ENCODE data around the gene UTP14A.
A peak's percentile ranks its signal among the peaks of the same experiment; 100 is the strongest.
"Not testable (repeated sequence)": the region's sequence is repeated elsewhere in the genome, so short reads cannot be mapped to it uniquely, and the experiment has no call there.

UTP14A gene

GRCh38 chrX:129905787-129906580 is at the start of gene UTP14A:
Gene UTP14A, plus strand, starts transcription at chrX:129906164. Its CDS starts 47 bp downstream, at chrX:129906211.
- DNase-seq: peak; percentile 68

GRCh38 chrX:129859134-129859533 is 46.8 kb upstream of the UTP14A start:
- DNase-seq: not testable (repeated sequence)

- not testable (repeated sequence) for DNase-seq
Measured at GRCh38 chrX:129866321-129866720, 39.6 kb upstream of the UTP14A start.

- no peak for DNase-seq
Measured at GRCh38 chrX:129872524-129872923, 33.4 kb upstream of the UTP14A start.

GRCh38 chrX:129875669-129876068 is 30.3 kb upstream of the UTP14A start:
- no peak for DNase-seq

- no peak for DNase-seq
Measured at GRCh38 chrX:129876771-129877305, 29.1 kb upstream of the UTP14A start.

- DNase-seq: no peak
Measured at GRCh38 chrX:129877401-129877800, 28.6 kb upstream of the UTP14A start.

- no peak for DNase-seq
Measured at GRCh38 chrX:129900054-129900453, 5.9 kb upstream of the UTP14A start.

GRCh38 chrX:129908636-129909035 is 2.7 kb downstream of the UTP14A start:
- no peak for DNase-seq

GRCh38 chrX:129925305-129926092 is 19.5 kb downstream of the UTP14A start:
- peak; percentile 32 for DNase-seq

GRCh38 chrX:129930941-129931410 is 25.0 kb downstream of the UTP14A start:
- DNase-seq: no peak

- DNase-seq: peak; percentile 44
Measured at GRCh38 chrX:129931411-129932015, 25.5 kb downstream of the UTP14A start.

GRCh38 chrX:129932016-129932820 is 26.3 kb downstream of the UTP14A start:
- DNase-seq: peak; percentile 67

GRCh38 chrX:129932821-129933321 is 26.9 kb downstream of the UTP14A start:
- no peak for DNase-seq

GRCh38 chrX:129933700-129934099 is 27.7 kb downstream of the UTP14A start:
- no peak for DNase-seq

- DNase-seq: no peak
Measured at GRCh38 chrX:129934461-129934860, 28.5 kb downstream of the UTP14A start.

GRCh38 chrX:129934952-129935351 is 29.0 kb downstream of the UTP14A start:
- no peak for DNase-seq

- no peak for DNase-seq
Measured at GRCh38 chrX:129938081-129938480, 32.1 kb downstream of the UTP14A start.

GRCh38 chrX:129939986-129940385 is 34.0 kb downstream of the UTP14A start:
- DNase-seq: no peak

- no peak for DNase-seq
Measured at GRCh38 chrX:129940721-129941120, 34.8 kb downstream of the UTP14A start.

GRCh38 chrX:129945131-129945530 is 39.2 kb downstream of the UTP14A start:
- DNase-seq: no peak

GRCh38 chrX:129953334-129953648 is 47.3 kb downstream of the UTP14A start:
- no peak for DNase-seq
